Stimulated activated CD4-positive, alpha-beta T cell treated with anti-CD3 and anti-CD28 coated beads, Interleukin-12 subunit alpha, Interleukin-12 subunit beta, amount 100 ng/mL, for 48 hours (primary cell): Measurements from ENCODE around the gene ERFL.
"Not testable (repeated sequence)": the region's sequence is repeated elsewhere in the genome, so short reads cannot be mapped to it uniquely, and the experiment has no call there.

Experiments
- DNase-seq, 3 donors: peaks; one replicate each; pipeline ENCODE4 v3.0.0-alpha.2; 2020; ENCODE audit warnings: low read depth in 2 of 3, low spot score in 1 of 3

The ERFL gene

DNA sequence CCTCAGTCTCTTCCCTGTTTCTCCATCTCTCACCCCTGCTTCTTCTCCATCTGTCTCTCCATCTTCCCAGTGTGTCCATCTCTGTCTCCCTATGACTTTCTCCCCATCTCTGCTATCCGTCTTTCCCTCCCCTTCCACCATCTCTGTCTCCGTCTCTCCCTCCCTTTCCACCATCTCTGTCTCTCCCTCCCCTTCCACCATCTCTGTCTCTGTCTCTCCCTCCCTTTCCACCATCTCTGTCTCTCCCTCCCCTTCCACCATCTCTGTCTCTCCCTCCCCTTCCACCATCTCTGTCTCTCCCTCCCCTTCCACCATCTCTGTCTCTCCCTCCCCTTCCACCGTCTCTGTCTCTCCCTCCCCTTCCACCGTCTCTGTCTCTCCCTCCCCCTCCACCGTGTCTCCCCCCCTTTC lies 13.8 kb downstream of the ERFL start:
- DNase-seq = not testable (repeated sequence)

DNA sequence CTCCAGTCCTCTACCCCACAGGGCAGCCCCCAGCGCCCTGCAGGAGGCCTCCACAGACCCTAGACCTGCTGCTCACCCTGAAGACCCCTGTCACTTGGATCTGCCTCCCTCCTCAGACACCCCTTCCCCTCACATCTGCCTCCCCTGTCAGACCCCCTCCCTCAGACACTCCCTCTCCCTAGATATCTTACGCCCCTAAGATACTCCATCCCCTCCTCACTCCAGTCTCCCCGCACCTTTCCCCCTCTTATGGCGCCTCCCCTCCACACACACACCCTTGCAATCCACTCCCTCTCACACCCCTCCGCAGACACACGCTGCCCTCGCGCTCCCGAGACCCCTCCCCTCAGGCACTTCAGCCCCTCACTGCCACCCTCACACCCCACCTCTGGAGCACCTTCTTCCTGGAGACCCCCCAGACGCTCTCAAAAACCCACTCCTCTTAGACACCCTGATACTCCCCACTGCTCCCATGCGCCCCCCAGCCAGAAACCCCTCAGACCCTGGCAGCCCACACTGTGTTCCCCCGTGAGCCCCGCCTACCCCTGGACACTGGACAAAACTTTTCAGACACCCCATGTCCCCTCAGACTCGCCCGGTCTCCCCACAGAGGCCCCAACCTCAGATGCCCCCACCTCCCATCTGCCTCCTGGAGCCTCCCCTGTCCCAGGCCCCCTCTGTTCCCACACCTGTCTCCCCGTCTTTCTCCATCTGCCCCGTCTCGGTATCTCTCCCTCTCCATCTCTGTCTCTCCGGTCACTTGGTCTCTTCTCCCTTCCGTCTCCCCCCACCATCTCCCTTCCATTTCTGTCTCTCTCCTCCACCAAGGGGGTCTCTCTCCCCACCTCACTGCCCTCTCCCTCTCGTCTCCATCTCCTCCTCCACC lies 14.5 kb downstream of the ERFL start:
- DNase-seq = no peak

DNA sequence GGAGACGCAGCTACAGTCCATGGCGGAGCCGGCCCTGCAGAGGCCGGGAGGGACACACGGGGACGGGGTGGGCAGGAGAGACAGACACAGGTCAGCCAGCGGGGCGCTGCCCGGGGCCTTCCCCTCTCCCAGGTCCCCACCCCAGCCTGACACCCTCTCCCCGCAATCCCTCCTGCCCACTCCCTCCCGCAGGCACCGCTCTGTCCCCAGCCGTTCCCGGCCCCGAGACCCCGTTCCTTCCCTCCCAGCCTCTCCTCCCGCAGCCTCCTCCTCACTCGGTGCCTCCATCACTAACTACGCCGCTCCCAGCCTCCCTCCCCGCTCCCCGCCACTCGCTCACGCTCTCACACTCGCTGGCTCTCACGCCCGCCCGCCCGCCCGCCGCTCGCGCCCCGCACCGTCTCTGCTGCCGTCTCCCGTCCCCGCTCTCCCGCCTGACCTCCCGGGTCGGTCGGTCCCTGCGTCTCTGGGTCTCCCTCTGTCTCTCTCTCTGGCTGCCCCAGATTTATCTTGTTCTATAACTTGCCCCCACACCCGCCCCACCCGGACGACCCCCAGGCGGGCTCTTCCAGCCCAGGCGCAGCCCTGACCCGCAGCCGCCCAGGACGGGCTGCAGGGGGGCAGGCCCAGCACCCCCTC lies 15.2 kb downstream of the ERFL start:
- no peak for DNase-seq

DNA sequence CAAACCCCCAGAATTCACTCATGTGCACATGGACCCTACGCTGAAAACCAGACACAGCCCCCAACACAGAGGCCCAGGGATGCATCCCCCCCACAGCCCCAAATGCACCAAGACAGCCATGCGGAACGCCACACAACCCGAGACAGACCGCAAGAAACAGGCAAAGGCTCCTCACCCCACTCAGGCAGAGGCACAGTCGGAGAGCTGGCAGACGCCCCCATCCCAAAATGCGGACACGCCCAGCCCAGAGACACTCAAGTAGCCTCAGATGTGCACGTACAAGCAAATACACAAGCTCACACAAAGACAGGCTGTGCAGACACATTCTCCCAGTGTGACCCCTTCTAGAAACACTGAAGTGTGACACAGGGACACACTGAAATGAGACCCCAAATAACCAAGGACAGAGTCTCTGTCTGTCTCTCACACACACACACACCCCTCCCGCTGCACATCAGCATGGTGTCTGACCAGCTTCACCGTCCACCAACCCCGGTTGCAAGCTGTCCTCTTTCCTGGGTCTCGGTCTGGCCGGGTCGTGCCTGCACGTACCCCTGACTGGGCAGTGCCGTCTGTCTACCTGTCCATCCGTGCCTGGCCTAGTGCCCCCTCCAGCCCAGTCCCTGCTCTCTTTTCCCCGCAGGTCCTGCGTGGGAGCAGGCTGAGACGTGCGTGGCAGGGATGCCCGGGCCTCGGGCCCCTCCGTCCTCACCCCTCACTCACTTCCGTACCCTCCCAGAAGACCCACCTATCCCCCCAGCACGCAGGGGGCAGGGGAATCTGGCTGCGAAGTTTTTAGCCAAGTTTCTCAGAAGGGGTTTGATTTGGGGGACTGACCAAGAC lies 16.1 kb downstream of the ERFL start:
- no peak for DNase-seq

DNA sequence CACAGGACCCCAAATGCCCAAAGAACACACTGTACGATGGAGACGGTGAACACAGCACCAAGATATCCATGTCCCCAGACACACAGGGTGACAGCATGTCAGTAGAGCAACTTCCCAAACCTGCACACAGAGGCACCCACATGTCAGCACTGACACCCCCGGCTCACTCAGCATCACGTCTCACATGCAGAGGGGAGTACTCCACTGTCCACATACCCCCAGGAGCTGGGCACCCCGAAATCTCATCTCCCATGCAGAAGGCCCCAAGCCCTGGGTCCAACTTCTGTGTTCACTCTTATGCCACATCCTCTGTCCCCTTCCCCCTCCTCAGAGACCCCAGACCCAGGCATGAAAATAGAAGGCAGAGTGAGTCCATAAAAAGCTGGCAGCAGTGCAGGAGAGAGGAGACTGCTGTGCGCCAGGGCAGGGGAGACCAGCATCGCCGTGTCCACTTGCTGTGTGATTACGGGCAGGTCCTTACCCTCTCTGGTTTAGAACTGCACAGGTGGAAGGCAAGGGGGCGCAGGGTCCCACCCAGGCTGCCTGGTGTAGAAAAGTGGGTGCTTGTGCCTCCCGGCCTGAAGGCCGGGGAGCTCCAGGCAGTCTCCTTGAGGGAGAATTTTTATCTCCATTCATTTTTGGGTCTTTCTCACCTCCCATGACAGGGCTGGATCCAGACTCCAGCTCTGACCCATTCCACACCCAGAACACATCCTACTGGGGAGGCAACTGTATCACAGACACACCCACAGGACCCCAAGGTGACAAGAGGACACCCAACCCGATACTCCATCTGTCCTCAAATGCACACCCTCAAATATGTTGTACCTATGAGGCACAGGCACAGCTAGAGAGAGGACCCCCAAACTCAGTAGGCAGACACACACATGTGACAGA lies 17.0 kb downstream of the ERFL start:
- no peak for DNase-seq

DNA sequence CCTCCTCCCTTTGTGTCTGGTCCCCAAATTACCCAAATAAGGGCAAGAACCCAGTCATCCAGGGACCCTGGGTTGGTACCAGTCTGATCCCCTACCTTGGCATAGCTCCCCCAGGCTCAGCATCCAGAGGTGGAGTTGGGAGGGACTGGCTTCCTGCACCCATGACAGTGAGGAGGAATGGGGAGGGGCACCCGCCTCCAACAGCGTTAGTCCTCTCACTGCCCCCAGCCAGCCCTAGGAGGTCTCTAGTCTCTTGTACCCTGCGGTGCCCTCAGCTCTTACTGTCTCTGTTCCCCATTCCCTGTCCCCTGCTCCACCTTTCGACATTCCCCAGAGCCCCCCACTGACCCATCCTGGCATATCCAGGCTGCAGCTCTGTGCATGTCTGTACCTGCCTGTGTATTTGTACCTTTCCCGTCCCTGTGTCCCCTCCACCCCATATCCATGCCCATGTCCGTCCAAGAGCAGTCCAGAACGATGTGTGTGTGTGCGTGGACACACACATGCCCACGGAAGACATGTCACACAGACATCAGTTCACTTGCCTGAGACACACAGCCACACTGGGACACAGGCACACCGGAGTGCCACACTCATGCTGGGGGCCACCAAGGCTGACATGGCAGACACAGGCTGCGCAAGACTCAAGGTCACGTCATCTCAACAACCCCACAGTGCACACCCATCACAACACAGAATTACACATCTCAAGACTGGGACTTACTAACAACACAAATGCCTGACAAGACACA lies 17.8 kb downstream of the ERFL start:
- no peak for DNase-seq

DNA sequence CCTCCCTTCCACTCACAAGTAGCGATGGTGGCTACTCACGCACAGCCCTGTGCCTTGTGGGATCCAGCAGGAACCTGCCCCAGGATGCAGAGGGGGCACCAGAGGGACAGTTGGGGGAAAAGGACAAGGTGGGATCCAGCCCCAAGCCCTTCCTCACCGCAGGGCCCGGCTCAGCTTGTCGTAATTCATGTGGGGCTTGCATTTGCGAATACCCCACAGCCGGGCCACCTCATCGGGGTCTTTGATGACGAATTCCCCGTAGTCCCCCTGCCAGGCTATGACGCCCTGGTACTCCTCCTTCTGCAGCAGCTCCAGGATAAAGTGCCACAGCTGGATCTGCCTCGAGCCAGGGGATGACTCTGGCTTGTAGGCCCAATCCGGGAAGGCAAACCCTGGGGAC lies 18.5 kb downstream of the ERFL start:
- no peak for DNase-seq

DNA sequence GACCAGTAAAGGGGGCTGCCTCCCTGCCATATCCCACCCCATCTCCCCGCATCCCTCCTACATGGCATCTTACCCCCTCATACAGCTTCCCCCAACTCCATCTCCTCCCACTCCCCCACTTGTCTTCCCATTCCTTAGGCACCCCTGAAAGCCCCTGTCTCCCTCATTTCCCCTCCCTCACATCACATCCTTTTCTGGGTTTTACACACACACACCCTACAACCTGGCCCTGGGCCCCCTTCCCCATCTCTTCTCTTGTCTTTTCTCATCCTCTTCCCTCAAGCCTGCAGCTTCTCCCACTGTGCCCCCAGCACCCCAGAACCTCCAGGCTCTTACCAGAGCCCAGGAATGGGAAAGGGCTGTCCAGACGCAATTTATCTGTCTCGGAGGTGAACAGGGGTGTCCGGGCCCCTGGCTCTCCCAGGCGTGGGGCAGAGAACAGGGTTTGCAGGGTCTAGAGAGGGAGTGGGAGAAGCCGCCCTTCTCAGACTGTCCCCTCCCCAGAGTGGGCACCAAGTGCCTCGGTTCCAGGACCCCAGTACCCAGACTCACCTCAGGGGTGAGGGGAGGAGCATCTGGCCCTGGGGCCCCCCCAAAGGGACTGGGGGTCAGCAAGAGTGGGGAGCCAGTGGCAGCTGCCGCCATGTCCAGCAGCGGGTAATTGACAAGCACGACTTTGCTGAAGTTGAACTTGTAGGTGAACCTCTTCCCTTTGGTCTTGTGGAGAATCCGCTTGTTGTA lies 19.4 kb downstream of the ERFL start:
- no peak for DNase-seq

DNA sequence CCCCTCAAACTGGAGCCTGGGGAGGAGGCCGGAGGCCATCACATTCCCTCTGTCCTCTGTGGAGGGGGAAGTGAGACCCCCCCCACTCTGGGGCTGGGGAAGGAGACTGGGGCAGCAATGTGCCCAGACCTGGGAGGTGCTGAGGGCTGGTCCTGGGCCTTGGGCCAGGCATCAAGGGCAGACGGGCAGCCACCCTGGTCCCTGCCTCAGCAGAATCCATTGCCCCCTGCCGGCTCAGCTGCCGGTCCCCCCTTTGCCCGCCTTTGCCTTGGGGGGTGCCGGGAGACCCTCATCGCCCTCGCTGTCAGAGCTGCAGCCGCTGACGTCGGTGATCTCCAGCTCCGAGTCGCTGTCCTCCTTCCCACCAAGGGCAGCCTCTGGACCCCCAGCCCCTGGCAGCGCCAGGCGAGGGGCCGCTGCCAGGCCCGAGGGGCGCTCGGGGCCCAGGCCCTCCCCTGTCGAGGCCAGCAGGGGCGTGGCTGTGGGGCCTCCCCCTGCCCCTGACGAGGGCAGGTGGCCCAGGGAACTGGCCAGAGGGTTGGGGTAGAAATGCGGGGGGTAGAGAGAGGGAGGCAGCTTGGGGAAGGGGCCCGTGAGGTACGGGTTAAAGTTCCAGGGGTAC lies 20.1 kb downstream of the ERFL start:
- DNase-seq = no peak

DNA sequence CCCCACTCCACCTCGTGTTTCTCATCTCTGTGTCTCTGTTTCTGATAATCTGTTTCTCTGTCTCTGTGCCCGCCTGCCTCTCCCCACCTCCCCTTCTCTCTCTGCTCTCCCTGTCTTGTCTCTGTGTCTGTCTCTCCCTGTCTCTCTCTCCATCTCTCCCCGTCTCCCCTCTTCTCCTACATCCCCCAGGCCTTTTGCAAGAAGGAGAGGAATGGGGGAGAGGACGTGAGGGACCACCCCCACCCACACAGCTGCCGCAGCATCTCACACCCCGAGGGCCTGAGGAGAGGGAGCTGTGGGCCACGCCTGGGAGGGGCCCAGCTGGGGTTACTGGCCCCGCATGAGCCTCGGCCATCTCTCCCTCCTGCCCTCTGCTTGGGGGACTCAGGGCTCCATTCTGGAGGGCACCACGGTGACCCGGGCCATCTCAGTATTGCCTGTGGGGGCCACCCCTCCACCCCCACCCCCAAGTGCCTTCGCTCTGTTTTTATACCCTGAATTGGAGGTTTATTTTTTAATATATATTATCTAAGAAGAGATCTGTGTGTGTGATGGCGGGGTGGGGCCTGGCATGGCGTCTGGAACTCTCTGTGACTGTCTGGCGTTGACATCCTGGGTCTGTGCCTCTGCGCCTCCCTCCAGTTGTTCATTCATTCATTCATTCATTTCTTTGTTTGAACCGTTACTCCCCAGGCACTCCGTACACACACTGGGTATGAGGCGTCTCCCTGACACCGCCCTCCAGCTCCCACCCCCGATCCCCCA lies 21.2 kb downstream of the ERFL start:
- DNase-seq = no peak

DNA sequence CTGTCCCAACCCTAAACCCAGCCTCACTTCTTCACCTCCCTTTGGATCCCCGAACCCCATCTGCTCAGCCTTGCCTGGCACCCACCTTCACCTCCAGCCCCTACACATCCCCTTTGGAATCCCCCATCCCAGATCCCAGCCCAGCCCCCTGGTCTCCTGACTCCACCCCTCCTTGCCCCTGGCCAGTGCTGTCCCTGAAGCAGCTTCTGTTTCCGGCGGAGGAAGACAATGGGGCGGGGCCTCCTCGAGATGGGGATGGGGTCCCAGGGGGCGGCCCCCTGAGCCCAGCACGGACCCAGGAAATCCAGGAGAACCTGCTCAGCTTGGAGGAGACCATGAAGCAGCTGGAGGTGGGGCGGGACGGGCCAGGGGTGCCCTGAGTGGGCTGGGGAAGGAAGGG lies 22.0 kb downstream of the ERFL start:
- DNase-seq = no peak

DNA sequence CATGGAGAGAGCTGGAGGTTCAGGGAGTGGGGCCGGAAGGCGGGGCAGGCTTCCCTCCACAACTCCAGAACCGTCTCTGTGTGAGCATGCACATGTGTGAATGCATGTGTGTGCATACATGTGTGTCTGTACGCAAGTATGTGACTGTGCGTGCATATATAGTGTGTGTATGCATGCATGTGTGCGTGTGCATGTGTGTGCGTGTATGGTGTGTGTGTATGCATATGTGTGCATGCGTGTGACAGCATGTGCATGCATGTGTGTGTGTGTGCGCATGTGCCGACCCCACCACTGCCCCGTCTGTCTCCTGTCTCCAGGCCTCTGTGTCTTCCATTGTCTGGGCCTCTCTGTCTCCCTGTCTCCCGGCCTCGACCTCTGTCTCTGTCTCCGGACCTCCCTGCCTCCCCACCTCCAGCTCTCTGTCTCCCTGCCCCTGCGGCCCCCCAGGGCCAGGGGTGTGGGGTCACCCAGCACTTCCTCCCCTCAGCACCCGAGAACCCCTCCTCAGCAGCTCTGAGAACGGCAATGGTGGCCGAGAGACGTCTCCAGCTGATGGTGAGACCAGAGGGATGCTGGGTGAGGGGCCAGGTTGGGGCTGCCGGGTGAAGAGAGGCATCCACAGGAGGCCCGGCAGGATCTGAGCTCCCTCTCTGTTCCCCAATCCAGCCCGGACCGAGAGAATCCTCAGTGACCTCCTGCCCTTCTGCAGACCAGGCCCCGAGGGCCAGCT lies 22.8 kb downstream of the ERFL start:
- no peak for DNase-seq

DNA sequence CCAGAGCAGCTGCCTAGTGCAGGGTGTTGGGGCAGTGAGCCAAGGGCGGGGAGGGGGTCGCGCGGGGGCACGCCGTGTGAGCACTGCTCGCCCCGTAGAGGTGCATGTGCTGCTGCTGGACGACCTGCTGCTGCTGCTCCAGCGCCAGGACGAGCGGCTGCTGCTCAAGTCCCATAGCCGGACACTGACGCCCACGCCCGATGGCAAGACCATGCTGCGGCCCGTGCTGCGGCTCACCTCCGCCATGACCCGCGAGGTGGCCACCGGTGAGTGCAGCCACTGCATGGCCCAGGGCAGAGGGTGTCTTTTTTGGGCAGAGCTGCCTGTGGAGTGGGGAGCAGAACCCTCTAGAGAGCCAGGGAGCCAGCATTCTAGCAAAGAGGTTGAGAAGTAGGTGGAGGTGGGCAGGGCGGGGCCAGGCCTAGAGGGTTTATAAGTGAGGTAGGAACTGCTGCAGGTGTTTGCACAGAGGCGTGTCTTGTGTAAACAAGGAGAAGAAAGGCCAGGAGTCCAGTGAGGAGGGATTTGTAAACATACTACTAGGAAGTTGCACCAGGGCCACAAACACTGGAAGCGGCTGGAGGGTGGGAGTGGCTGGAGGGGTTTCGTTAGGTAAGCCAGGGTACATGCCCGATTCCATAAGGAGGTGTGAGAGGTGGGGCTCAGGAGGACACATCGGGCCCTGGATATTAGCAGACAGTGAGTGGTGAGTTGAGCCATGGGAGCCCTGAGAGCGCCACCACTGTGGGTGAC lies 24.0 kb downstream of the ERFL start:
- DNase-seq = no peak

DNA sequence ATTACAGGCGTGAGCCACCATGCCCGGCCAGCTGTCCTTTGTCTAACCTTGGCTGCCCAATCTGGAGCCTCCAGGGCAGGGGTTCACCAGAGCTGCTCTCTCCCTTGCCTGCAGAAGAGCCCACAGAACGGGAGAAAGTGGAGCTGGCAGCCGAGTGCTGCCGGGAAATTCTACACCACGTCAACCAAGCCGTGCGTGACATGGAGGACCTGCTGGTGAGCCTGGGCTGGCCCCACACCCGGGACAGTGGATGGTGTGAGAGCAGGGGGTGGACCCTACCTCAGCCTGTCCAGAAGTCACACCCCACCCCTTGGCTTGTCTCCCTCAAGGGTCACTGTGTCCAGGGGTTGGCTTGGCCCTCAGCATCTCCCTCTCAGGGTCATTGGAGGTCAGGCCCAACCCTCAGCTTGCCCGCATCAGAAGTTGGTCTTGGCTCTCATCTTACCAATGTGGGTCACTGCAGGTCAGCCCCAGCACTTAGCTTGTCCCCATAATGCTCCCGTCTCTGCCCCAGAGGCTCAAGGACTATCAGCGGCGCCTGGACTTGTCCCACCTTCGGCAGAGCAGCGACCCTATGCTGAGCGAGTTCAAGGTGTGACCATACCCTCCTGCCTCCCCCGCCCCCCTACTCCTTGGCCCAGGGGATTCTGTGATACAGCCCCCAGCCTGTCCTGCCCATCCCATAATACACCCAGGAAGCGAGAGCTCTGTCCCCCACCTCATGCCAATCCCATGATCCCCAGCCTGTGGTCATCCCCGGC lies 24.9 kb downstream of the ERFL start:
- no peak for DNase-seq

DNA sequence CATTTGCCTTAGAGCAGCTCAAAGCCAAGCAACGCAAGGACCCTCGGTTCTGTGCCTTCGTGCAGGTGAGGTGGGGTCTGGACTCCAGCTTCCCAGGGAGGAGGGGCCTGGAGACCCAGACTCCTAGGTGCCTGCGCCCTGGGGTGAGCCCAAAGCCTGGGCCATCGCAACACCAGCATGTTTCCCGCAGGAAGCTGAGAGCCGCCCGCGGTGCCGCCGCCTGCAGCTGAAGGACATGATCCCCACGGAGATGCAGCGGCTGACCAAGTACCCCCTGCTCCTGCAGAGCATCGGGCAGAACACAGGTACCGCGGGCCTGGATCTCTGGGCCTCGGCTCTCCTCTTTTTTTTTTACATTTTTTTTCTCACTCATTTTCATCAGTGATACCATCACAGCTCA lies 25.7 kb downstream of the ERFL start:
- DNase-seq = no peak

DNA sequence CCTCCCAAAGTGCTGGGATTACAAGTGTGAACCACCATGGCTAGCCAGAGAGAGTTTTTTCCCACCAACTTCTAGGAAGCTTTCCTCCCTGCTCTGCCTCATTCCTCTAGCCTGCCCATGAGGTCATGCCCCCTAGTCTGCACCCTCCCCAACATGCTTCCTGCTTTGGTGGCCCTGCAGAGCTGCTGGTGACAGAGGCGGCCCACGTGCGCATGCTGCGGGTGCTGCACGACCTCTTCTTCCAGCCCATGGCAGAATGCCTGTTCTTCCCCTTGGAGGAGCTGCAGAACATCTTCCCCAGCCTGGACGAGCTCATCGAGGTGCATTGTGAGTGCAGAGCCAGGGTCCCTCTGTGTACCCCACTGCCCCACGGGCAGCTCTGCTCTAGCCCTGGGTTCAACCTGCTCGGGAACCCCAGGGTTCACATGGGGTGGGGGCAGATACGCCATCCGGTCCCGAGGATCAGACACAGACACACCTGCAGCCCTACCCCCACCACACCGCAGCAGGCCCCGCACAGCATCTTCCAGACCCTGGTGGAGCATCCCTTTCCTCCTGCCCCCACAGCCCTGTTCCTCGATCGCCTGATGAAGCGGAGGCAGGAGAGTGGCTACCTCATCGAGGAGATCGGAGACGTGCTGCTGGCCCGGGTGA lies 26.4 kb downstream of the ERFL start:
- DNase-seq = no peak
